VCaP (cell line): ENCODE data around the gene PGM1.

Source experiments
- H3K27ac ChIP-seq: fragments of 450-650 bp; 2 replicates; pipeline ENCODE4 v1.5.1; 2017
- CTCF ChIP-seq: fragments of 450-650 bp; conservative IDR thresholded peaks from 2 replicates; pipeline ENCODE4 v1.5.1; 2017; ENCODE audit warnings: mild to moderate bottlenecking, moderate library complexity

PGM1 gene

GRCh38 chr1:63593303-63593885, at the start of gene PGM1:
TSS of gene PGM1 (plus strand) at chr1:63593411. CDS start at chr1:63593489, 78 bp downstream.
- TF ChIP-seq CTCF, result no peak
- H3K27ac ChIP-seq, result peak within 1 kb of the TSS; percentile 93

DNA sequence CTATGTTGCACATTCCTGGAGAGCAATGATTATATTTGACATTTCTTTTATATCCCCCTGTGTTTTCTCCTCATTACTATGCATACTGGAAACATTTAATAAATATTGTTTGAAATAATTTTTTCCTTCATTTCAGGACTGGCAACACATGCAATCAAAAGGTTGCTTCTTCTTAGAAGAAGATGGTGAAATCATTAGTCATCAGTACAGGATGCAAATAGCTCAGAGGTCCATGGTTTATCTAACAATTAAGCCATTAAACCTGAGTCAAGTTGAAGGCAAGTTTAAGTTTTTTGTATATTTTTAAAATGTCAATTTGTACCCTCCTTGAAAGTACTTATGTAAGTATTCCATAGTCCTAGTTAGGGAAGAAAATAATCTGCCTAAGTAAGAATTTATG, 47.4 kb upstream of the PGM1 start:
- no peak overlapping the region for H3K27ac ChIP-seq
- no peak for TF ChIP-seq CTCF

GRCh38 chr1:63547621-63548294, 45.5 kb upstream of the PGM1 start:
- no peak overlapping the region for H3K27ac ChIP-seq
- no peak for TF ChIP-seq CTCF

- H3K27ac ChIP-seq, result no peak overlapping the region
- no peak for TF ChIP-seq CTCF
Measured at GRCh38 chr1:63548303-63548702, 44.9 kb upstream of the PGM1 start.

DNA sequence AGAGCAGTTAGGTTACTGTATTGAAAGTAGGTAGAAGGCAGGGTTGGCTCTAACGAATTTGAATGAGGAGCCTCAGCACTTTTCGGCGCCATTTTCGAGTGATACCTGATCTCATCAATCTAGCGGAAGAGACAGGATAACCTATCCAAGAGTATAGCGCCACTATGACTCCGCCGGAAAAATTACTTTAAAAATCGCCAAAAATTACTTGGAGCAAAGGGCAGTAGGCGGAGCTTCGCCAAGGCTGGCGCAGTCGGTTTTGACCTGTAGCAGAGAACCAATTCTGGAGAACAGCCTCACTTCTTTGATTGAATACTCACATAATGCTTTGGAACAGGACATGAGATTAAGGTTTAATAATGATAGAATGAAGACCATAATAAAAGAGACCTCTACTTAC, 44.3 kb upstream of the PGM1 start:
- no peak overlapping the region for H3K27ac ChIP-seq
- TF ChIP-seq CTCF, result no peak

DNA sequence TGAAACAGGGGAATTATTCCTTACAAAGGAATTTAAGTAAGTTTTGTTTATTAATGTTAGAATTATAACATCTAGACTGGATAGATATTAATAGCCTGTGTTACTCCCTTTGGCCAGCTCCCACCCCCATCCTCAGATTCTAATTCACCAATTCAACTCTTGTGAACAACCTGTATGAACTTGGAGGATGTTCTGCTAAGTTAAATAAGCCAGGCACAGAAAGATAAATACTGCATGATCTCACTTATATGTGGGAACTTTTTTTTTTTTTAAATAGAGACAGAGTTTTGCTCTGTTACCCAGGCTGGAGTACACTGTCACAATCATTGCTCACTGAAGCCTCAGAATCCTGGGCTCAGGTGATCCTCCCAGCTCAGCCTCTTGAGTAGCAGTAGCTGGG, 37.7 kb upstream of the PGM1 start:
- H3K27ac ChIP-seq, result peak overlapping the region; percentile 8; the same call in 1 of the 2 replicates
- TF ChIP-seq CTCF, result no peak

DNA sequence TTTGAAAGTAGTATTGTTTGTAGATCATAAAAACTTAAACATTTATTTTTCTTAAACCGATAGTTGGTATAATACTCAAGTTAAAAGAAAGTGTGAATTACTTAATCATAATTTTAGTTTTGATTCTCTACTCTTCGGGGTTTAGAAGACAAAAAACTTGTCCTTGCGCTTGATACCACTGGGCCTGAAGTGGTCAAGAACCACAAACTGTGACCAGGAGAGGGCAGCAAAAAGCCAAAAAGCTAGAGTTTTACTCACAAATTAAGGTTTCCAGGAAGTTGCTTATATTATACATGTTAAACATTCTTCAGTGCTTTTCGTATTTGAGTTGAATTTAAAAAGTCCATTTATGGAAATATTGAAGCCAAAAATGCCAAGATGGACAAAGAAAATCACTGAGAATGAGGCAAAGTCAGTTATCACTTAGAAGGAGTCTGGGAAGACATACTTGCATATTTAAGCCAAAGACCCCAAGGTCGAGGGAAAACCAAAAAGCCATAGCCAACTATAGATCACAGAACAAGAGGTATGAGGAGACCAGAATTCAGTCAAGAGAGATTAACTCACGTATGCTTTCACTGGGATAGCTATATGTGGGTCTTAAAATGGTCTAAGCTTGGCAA, 35.7 kb upstream of the PGM1 start:
- H3K27ac ChIP-seq, result no peak overlapping the region
- peak; percentile 66 for TF ChIP-seq CTCF
